ENCODE results near the gene NECAP2. TPM values are rescaled to one million over a fixed set of nuclear protein-coding genes. Genes with fewer than 3 reads are reported as not detected.
"Not testable (repeated sequence)": the region's sequence is repeated elsewhere in the genome, so short reads cannot be mapped to it uniquely, and the experiment has no call there.

Gene NECAP2
- total RNA-seq, 1 donor from 2014 or later: 49.7 TPM

- DNase-seq (ENCODE audit: low spot score): no peak
These were observed 15.1 kb upstream of the NECAP2 start for GRCh38 chr1:16425125-16426025.

GRCh38 chr1:16430606-16431005, 9.9 kb upstream of the NECAP2 start:
- no peak for DNase-seq (ENCODE audit: low spot score)

- DNase-seq (ENCODE audit: low spot score): no peak
These were observed 7.5 kb upstream of the NECAP2 start for GRCh38 chr1:16433030-16433429.

GRCh38 chr1:16434007-16434406, 6.5 kb upstream of the NECAP2 start:
- DNase-seq (ENCODE audit: low spot score): no peak

- no peak for DNase-seq (ENCODE audit: low spot score)
These were observed 6.0 kb upstream of the NECAP2 start for GRCh38 chr1:16434501-16434900.

- DNase-seq (ENCODE audit: low spot score): no peak
These were observed 3.5 kb upstream of the NECAP2 start, which contains the start of gene SPATA21 for GRCh38 chr1:16436946-16437474. Gene SPATA21, minus strand, starts transcription at chr1:16437424. Its CDS starts 6,053 bp downstream, at chr1:16431371.

GRCh38 chr1:16438516-16438915, 2.0 kb upstream of the NECAP2 start:
- no peak for DNase-seq (ENCODE audit: low spot score)

- DNase-seq (ENCODE audit: low spot score): no peak
These were observed 1.6 kb upstream of the NECAP2 start for GRCh38 chr1:16438924-16439323.

GRCh38 chr1:16440131-16440469, 424 bp upstream of the NECAP2 start:
- no peak for DNase-seq (ENCODE audit: low spot score)

- no peak for DNase-seq (ENCODE audit: low spot score)
These were observed 750 bp downstream of the NECAP2 start for GRCh38 chr1:16441282-16441665.

- DNase-seq (ENCODE audit: low spot score): no peak
These were observed 1.7 kb downstream of the NECAP2 start for GRCh38 chr1:16442265-16442664.

GRCh38 chr1:16442941-16443340, 2.4 kb downstream of the NECAP2 start:
- DNase-seq (ENCODE audit: low spot score): no peak

- no peak for DNase-seq (ENCODE audit: low spot score)
These were observed 3.6 kb downstream of the NECAP2 start for GRCh38 chr1:16443975-16444770.

- DNase-seq (ENCODE audit: low spot score): no peak
These were observed 4.5 kb downstream of the NECAP2 start for GRCh38 chr1:16445052-16445451.

GRCh38 chr1:16446116-16446515, 5.6 kb downstream of the NECAP2 start:
- no peak for DNase-seq (ENCODE audit: low spot score)

GRCh38 chr1:16447641-16448040, 7.1 kb downstream of the NECAP2 start:
- no peak for DNase-seq (ENCODE audit: low spot score)

GRCh38 chr1:16449065-16449464, 8.5 kb downstream of the NECAP2 start:
- DNase-seq (ENCODE audit: low spot score): no peak

GRCh38 chr1:16449666-16450065, 9.1 kb downstream of the NECAP2 start:
- DNase-seq (ENCODE audit: low spot score): no peak

GRCh38 chr1:16450863-16451481, 10.4 kb downstream of the NECAP2 start:
- no peak for DNase-seq (ENCODE audit: low spot score)

- no peak for DNase-seq (ENCODE audit: low spot score)
These were observed 11.5 kb downstream of the NECAP2 start for GRCh38 chr1:16451841-16452528.

GRCh38 chr1:16454909-16455308, 14.4 kb downstream of the NECAP2 start:
- DNase-seq (ENCODE audit: low spot score): not testable (repeated sequence)

Measured in mesenteric fat pad (tissue), 1 donor.